ENCODE results near the gene MYL2.

MYL2 gene

DNA sequence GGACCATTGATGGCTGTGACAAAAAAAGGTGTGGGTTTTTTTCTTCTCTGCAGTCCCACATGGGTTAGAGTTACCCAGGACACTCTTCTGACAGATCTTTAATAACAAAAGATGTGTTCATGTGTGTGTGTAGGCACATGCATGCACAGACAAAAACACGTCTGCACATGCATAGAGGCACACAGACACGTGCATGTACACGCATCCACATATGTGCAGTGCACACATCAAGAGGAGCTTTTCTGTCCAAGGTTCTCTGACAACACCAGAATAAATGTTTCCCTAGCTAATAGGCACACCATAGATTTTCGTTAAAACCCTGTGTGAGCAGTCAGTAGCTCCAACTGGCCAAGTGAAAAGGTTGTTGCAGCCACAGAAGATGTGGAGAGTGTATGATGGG is 2.8 kb upstream of the MYL2 start:
- no peak for TF ChIP-seq TAF1 (IDR thresholded peaks at IDR 0.05; ENCODE audit: borderline replicate concordance, insufficient read depth, low read length)
- TF ChIP-seq, protein P1, sequence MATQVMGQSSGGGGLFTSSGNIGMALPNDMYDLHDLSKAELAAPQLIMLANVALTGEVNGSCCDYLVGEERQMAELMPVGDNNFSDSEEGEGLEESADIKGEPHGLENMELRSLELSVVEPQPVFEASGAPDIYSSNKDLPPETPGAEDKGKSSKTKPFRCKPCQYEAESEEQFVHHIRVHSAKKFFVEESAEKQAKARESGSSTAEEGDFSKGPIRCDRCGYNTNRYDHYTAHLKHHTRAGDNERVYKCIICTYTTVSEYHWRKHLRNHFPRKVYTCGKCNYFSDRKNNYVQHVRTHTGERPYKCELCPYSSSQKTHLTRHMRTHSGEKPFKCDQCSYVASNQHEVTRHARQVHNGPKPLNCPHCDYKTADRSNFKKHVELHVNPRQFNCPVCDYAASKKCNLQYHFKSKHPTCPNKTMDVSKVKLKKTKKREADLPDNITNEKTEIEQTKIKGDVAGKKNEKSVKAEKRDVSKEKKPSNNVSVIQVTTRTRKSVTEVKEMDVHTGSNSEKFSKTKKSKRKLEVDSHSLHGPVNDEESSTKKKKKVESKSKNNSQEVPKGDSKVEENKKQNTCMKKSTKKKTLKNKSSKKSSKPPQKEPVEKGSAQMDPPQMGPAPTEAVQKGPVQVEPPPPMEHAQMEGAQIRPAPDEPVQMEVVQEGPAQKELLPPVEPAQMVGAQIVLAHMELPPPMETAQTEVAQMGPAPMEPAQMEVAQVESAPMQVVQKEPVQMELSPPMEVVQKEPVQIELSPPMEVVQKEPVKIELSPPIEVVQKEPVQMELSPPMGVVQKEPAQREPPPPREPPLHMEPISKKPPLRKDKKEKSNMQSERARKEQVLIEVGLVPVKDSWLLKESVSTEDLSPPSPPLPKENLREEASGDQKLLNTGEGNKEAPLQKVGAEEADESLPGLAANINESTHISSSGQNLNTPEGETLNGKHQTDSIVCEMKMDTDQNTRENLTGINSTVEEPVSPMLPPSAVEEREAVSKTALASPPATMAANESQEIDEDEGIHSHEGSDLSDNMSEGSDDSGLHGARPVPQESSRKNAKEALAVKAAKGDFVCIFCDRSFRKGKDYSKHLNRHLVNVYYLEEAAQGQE (IDR thresholded peaks at IDR 0.05; ENCODE audit: insufficient read depth in 1 of 2, low read depth in 2 of 2, low read length in 2 of 2): no peak
- TF ChIP-seq SIN3A (IDR thresholded peaks at IDR 0.05; ENCODE audit: borderline replicate concordance, insufficient read depth, low read length): no peak
- TF ChIP-seq FOXP2 (optimal IDR thresholded peaks at IDR 0.05; ENCODE audit: borderline replicate concordance, extremely low read depth, extremely low read length, insufficient read depth): no peak
- no peak for TF ChIP-seq POLR2AphosphoS5 (IDR thresholded peaks at IDR 0.05; ENCODE audit: low read depth, low read length)

DNA sequence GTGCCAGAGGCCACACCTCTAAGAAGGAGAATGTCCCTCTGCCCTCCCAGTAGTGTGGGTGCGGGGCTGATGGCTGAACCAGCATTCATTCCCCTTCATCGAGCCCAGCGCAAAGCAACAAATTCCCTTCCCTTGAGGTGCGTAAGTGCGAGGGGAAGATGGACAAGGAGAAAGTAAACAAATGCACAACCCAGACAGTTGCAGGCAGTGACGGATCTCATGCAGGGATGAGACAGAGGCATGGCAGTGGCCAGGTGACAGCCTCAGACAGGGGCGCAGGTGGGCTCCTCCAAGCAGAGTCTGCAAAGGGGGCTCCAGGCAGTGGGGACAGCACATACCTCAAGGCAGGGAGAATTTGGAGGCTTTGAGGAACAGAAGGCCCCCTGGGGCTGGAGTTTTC is 2.3 kb upstream of the MYL2 start:
- TF ChIP-seq POLR2AphosphoS5 (IDR thresholded peaks at IDR 0.05; ENCODE audit: low read depth, low read length): no peak
- no peak for TF ChIP-seq TAF1 (IDR thresholded peaks at IDR 0.05; ENCODE audit: borderline replicate concordance, insufficient read depth, low read length)
- TF ChIP-seq, protein P1 (IDR thresholded peaks at IDR 0.05; ENCODE audit: insufficient read depth in 1 of 2, low read depth in 2 of 2, low read length in 2 of 2): no peak
- no peak for TF ChIP-seq FOXP2 (optimal IDR thresholded peaks at IDR 0.05; ENCODE audit: borderline replicate concordance, extremely low read depth, extremely low read length, insufficient read depth)
- no peak for TF ChIP-seq SIN3A (IDR thresholded peaks at IDR 0.05; ENCODE audit: borderline replicate concordance, insufficient read depth, low read length)

DNA sequence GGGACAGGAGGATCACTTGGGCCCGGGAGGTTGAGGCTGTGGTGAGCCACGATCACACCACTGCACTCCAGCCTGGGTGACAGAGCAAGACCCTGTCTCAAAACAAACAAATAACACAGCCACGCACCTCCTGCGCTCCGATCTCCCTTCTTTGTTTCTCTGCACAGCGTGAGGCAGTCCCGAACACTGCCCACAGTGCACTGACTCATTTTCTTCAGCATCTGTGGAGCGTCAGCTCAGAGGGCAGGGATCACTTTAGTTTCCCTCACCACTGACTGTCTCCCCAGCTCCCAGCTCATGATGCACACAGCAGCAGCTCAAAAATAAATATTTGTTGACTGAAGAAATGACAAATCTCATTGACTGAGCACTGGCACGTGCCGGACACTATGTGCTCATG is 883 bp upstream of the MYL2 start:
- TF ChIP-seq FOXP2 (optimal IDR thresholded peaks at IDR 0.05; ENCODE audit: borderline replicate concordance, extremely low read depth, extremely low read length, insufficient read depth) (no peak), SIN3A (IDR thresholded peaks at IDR 0.05; ENCODE audit: borderline replicate concordance, insufficient read depth, low read length) (no peak), TAF1 (IDR thresholded peaks at IDR 0.05; ENCODE audit: borderline replicate concordance, insufficient read depth, low read length) (no peak), POLR2AphosphoS5 (IDR thresholded peaks at IDR 0.05; ENCODE audit: low read depth, low read length) (no peak)
- TF ChIP-seq, protein P1 (IDR thresholded peaks at IDR 0.05; ENCODE audit: insufficient read depth in 1 of 2, low read depth in 2 of 2, low read length in 2 of 2): no peak

DNA sequence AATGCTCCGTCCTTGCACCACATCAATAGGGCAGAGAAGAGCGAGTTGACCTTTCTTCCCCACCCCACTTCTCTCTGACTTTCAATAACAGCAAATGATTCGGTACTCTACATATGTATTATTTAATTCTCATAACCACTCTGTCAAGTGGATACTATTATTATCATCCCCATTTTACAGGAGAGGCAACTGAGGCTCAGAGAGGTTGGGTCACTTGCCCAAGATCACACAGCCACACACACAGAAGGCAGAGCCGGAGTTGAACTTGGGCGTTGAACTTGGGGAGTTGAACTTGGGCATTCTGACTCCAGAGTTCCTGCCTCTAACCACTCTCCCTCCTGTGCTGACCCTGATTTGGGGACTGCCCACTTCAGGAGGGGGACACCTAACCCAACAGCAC is 659 bp downstream of the MYL2 start:
- TF ChIP-seq POLR2AphosphoS5 (IDR thresholded peaks at IDR 0.05; ENCODE audit: low read depth, low read length): no peak
- TF ChIP-seq, protein P1 (IDR thresholded peaks at IDR 0.05; ENCODE audit: insufficient read depth in 1 of 2, low read depth in 2 of 2, low read length in 2 of 2): no peak
- TF ChIP-seq SIN3A (IDR thresholded peaks at IDR 0.05; ENCODE audit: borderline replicate concordance, insufficient read depth, low read length): no peak
- TF ChIP-seq FOXP2 (optimal IDR thresholded peaks at IDR 0.05; ENCODE audit: borderline replicate concordance, extremely low read depth, extremely low read length, insufficient read depth): no peak
- no peak for TF ChIP-seq TAF1 (IDR thresholded peaks at IDR 0.05; ENCODE audit: borderline replicate concordance, insufficient read depth, low read length)

DNA sequence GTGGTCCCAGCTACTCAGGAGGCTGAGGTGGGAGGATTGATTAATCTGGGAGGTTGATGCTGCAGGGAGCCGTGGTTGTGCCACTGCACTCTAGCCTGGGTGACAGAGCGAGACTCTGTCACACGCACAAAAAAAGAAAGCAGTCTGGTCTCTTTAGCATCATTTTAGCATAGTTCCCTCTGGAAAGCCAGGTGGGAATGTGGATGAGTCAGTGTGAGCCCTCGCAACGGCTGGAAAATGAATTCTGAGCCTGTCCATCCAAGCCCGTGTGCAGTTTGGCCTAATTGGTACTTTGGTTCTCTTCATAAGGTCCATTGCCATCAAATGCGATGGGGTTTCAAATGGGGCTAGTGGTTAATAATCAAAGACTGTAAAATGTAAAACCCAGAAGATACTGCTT is 2.4 kb downstream of the MYL2 start:
- TF ChIP-seq SIN3A (IDR thresholded peaks at IDR 0.05; ENCODE audit: borderline replicate concordance, insufficient read depth, low read length) (no peak), TAF1 (IDR thresholded peaks at IDR 0.05; ENCODE audit: borderline replicate concordance, insufficient read depth, low read length) (no peak)

Measured in PFSK-1 (cell line).